ENCODE data around the gene PIAS3.

Gene PIAS3

GRCh38 chr1:145826030-145826429 is 32.9 kb downstream of the PIAS3 start:
- Histone ChIP-seq H3K27ac (ENCODE audit: extremely low read depth, low read depth, low read length) (no peak overlapping the region), H3K36me3 (ENCODE audit: control insufficient read depth in 2 of 2, insufficient read depth in 1 of 2, low read length in 2 of 2) (peaks cover 45 to 53% of the 10 kb centered on the region in 2 experiments), H3K4me1 (ENCODE audit: control insufficient read depth, insufficient read depth, low read length) (no peaks in the 10 kb centered on the region), H3K9me3 (ENCODE audit: control insufficient read depth, insufficient read depth, low read depth, low read length) (no peaks in the 10 kb centered on the region), H3K4me3 (ENCODE audit: low read depth, low read length) (no peak overlapping the region)
- ChIA-PET POLR2A (interaction anchor here (1.4 kb wide), 1 partner anchor 19 kb away, joined by 4 read pairs; the partner anchor contains the start of gene NUDT17), CTCF (interaction anchor here (0.9 to 13.7 kb wide), 4 partner anchors 9 to 84 kb away, joined by 4 to 112 read pairs (median 6); partner anchors contain the start of gene NUDT17)
- TF ChIP-seq ZNF10 (tag by site-specific recombination; IDR thresholded peaks at IDR 0.05) (no peak), ZSCAN23 (tag by site-specific recombination; IDR thresholded peaks at IDR 0.05) (no peak), ZNF248 (tag by site-specific recombination; IDR thresholded peaks at IDR 0.05) (no peak), ZNF266 (tag by site-specific recombination; IDR thresholded peaks at IDR 0.05; ENCODE audit: low read depth) (no peak), SCRT2 (tag by site-specific recombination; IDR thresholded peaks at IDR 0.05) (no peak), ZNF544 (tag by site-specific recombination; IDR thresholded peaks at IDR 0.05) (no peak), ZSCAN16 (tag by site-specific recombination; IDR thresholded peaks at IDR 0.05) (no peak), ZNF121 (tag by site-specific recombination; IDR thresholded peaks at IDR 0.05) (no peak), ZNF530 (tag by site-specific recombination; IDR thresholded peaks at IDR 0.05; ENCODE audit: low read depth) (no peak), KLF10 (tag by site-specific recombination; IDR thresholded peaks at IDR 0.05) (no peak), ZNF658 (tag by site-specific recombination; IDR thresholded peaks at IDR 0.05) (no peak), PRDM1 (tag by site-specific recombination; IDR thresholded peaks at IDR 0.05) (no peak), ZNF394 (tag by site-specific recombination; IDR thresholded peaks at IDR 0.05; ENCODE audit: borderline replicate concordance) (no peak)
- TF ChIP-seq, protein P1, sequence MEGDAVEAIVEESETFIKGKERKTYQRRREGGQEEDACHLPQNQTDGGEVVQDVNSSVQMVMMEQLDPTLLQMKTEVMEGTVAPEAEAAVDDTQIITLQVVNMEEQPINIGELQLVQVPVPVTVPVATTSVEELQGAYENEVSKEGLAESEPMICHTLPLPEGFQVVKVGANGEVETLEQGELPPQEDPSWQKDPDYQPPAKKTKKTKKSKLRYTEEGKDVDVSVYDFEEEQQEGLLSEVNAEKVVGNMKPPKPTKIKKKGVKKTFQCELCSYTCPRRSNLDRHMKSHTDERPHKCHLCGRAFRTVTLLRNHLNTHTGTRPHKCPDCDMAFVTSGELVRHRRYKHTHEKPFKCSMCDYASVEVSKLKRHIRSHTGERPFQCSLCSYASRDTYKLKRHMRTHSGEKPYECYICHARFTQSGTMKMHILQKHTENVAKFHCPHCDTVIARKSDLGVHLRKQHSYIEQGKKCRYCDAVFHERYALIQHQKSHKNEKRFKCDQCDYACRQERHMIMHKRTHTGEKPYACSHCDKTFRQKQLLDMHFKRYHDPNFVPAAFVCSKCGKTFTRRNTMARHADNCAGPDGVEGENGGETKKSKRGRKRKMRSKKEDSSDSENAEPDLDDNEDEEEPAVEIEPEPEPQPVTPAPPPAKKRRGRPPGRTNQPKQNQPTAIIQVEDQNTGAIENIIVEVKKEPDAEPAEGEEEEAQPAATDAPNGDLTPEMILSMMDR (tag by site-specific recombination; IDR thresholded peaks at IDR 0.05) = no peak
- TF ChIP-seq, protein P2, sequence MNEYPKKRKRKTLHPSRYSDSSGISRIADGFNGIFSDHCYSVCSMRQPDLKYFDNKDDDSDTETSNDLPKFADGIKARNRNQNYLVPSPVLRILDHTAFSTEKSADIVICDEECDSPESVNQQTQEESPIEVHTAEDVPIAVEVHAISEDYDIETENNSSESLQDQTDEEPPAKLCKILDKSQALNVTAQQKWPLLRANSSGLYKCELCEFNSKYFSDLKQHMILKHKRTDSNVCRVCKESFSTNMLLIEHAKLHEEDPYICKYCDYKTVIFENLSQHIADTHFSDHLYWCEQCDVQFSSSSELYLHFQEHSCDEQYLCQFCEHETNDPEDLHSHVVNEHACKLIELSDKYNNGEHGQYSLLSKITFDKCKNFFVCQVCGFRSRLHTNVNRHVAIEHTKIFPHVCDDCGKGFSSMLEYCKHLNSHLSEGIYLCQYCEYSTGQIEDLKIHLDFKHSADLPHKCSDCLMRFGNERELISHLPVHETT (tag by site-specific recombination; IDR thresholded peaks at IDR 0.05) = no peak

GRCh38 chr1:145824499-145824842 is 34.4 kb downstream of the PIAS3 start:
- H3K4me1 ChIP-seq (ENCODE audit: control insufficient read depth, insufficient read depth, low read length) = no peaks in the 10 kb centered on the region
- TF ChIP-seq GLI4 (tag by site-specific recombination; IDR thresholded peaks at IDR 0.05) = no peak
- no peak for TF ChIP-seq ZBTB10 (tag by site-specific recombination; IDR thresholded peaks at IDR 0.05)
- TF ChIP-seq, protein P3, sequence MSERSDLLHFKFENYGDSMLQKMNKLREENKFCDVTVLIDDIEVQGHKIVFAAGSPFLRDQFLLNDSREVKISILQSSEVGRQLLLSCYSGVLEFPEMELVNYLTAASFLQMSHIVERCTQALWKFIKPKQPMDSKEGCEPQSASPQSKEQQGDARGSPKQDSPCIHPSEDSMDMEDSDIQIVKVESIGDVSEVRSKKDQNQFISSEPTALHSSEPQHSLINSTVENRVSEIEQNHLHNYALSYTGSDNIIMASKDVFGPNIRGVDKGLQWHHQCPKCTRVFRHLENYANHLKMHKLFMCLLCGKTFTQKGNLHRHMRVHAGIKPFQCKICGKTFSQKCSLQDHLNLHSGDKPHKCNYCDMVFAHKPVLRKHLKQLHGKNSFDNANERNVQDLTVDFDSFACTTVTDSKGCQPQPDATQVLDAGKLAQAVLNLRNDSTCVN (tag by site-specific recombination; optimal IDR thresholded peaks at IDR 0.05) = no peak
- no peak for TF ChIP-seq RBAK (tag by site-specific recombination; IDR thresholded peaks at IDR 0.05)
- no peak for TF ChIP-seq ZNF324 (tag by site-specific recombination; IDR thresholded peaks at IDR 0.05)
- no peak for TF ChIP-seq ZNF521 (tag by site-specific recombination; IDR thresholded peaks at IDR 0.05)
- TF ChIP-seq, protein P4, sequence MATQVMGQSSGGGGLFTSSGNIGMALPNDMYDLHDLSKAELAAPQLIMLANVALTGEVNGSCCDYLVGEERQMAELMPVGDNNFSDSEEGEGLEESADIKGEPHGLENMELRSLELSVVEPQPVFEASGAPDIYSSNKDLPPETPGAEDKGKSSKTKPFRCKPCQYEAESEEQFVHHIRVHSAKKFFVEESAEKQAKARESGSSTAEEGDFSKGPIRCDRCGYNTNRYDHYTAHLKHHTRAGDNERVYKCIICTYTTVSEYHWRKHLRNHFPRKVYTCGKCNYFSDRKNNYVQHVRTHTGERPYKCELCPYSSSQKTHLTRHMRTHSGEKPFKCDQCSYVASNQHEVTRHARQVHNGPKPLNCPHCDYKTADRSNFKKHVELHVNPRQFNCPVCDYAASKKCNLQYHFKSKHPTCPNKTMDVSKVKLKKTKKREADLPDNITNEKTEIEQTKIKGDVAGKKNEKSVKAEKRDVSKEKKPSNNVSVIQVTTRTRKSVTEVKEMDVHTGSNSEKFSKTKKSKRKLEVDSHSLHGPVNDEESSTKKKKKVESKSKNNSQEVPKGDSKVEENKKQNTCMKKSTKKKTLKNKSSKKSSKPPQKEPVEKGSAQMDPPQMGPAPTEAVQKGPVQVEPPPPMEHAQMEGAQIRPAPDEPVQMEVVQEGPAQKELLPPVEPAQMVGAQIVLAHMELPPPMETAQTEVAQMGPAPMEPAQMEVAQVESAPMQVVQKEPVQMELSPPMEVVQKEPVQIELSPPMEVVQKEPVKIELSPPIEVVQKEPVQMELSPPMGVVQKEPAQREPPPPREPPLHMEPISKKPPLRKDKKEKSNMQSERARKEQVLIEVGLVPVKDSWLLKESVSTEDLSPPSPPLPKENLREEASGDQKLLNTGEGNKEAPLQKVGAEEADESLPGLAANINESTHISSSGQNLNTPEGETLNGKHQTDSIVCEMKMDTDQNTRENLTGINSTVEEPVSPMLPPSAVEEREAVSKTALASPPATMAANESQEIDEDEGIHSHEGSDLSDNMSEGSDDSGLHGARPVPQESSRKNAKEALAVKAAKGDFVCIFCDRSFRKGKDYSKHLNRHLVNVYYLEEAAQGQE (tag by site-specific recombination; IDR thresholded peaks at IDR 0.05) = no peak
- TF ChIP-seq KLF16 (tag by site-specific recombination; IDR thresholded peaks at IDR 0.05) = no peak
- no peak for TF ChIP-seq ZNF785 (tag by site-specific recombination; IDR thresholded peaks at IDR 0.05)
- ChIA-PET POLR2A (interaction anchor here (1.0 to 2.1 kb wide), 14 partner anchors 10 to 140 kb away, joined by 3 to 23 read pairs (median 4); partner anchors contain the start of genes ANKRD34A, NUDT17, PIAS3 and POLR3GL), CTCF (interaction anchor here (0.8 to 2.4 kb wide), 6 partner anchors 8 to 183 kb away, joined by 3 to 7 read pairs (median 4); partner anchors contain the start of gene NUDT17)
- no peaks in the 10 kb centered on the region for H3K9me3 ChIP-seq (ENCODE audit: control insufficient read depth, insufficient read depth, low read depth, low read length)
- H3K27ac ChIP-seq (ENCODE audit: extremely low read depth, low read depth, low read length) = peak overlapping the region; percentile 81
- peak overlapping the region; percentile 92 for H3K4me3 ChIP-seq (ENCODE audit: low read depth, low read length)
- peaks cover 33 to 37% of the 10 kb centered on the region in 2 experiments for H3K36me3 ChIP-seq (ENCODE audit: control insufficient read depth in 2 of 2, insufficient read depth in 1 of 2, low read length in 2 of 2)

Data from HEK293 (cell line).